Activated CD4-positive, alpha-beta T cell treated with anti-CD3 and anti-CD28 coated beads for 4 hours (primary cell): ENCODE results near the gene S100A9.

Experiments
- DNase-seq, 2 donors: peaks; one replicate each; pipeline ENCODE4 v3.0.0-alpha.2; 2020

The S100A9 gene

GRCh38 chr1:153361480-153362109, 3.9 kb downstream of the S100A9 start:
- no peak for DNase-seq

GRCh38 chr1:153362187-153362775, 4.6 kb downstream of the S100A9 start:
- DNase-seq, result no peak

- DNase-seq, result no peak
Measured at GRCh38 chr1:153363641-153364040, 6.0 kb downstream of the S100A9 start.

GRCh38 chr1:153364156-153364555, 6.5 kb downstream of the S100A9 start:
- no peak for DNase-seq

DNA sequence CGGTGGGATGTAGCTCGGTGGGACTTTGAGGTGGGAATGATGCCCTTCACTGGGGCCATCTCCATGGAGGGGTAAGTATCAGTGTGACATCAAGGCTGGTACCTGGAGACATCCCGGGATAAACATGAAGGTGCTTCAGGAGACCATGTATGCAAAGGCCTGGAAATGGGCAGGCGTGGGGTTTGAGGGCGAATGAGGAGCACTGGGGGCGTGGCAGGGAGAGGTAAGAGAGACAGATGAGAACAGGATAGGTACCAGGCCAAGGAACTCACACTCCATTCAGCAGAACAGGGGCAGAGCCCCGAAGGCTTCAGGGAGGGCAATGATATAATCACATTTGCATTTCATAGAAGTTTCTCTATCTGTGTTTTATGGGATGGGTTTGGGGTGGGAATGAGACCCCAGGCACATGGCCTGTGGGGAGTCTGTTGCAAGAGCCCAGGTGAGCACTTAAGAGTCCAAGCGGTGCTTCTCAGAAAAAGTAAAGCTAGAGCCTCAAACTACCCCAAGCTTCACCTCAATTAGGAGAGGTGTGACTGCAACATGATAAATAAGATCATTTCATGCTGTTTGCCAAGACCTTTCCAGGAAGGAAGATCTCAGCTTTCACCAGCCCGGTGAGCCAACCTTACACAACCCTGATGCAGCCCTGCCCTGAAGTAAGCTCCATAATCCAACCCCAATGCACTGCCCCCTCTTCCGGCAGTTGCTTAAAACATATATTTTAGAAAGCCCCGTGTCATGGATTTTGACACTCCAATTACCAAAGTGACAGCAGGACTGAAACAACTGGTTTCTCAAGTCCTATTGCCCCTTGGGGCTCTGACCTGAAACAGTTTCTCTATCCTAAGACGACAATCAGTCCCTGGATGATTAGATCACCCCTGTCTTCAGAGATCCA, 7.4 kb downstream of the S100A9 start:
- no peak for DNase-seq

- DNase-seq, result no peak
Measured at GRCh38 chr1:153365696-153366095, 8.0 kb downstream of the S100A9 start.

DNA sequence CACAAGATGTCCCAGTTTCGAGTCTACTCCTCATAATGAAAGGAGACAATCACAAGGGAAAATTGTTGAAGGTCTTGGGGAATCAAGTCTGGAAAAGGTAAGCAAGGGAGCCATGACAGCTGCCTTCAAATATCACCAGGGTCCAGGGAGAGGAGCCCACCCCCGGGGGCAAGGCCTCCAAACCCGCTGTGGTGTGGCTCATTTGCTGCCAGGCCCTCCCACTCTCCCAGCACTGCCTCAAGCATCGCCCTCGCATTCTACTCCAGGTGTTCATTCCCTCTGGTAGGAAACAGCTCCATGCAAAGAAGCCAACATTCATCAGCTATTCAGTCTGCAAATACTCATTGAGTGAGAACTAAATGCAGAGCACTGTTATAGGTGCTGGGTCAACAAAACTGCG, 8.6 kb downstream of the S100A9 start:
- no peak for DNase-seq

- no peak for DNase-seq
Measured at GRCh38 chr1:153367090-153367489, 9.4 kb downstream of the S100A9 start.

- no peak for DNase-seq
Measured at GRCh38 chr1:153368495-153368894, 10.8 kb downstream of the S100A9 start.

GRCh38 chr1:153370146-153370545, 12.5 kb downstream of the S100A9 start:
- DNase-seq, result no peak

- no peak for DNase-seq
Measured at GRCh38 chr1:153371231-153371630, 13.6 kb downstream of the S100A9 start.

DNA sequence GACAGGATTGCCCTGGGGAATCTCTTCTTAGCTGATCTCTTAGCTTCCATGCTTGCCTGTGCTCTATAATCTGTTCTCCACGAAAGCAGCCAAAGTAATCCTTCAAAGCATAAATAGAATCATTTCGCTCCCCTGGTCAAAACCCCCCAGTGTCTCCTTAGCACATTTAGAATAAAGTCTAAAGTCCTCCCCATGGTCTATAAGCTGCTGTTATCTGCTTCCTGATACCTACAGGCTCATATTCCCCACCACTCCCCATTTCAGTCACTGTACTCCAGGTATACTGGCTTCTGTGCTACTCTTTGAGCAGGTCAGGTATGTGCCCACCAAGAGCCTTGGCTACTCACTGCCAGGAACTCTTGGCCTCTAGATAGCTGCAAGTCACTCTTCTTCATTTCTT, 14.9 kb downstream of the S100A9 start:
- DNase-seq, result no peak

DNA sequence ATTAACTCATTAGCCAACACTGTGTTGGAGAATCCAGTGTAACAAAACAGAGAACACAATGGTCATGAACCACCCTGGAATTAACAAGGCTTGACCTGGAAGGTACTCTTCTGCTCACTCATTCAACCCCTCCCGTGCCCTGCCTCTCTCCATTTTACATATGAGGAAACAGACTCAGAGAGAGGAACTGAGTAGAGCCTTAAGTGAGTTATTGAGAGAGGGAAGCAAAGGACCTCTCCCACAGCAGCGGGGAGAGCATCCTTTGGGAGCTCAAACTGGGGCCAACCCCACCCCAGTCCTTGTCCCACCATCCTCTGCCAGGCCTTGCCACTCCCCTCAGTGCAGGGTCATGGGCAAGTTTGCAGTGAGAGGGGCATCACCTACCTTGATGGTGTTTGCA, 16.4 kb downstream of the S100A9 start:
- no peak for DNase-seq

GRCh38 chr1:153375511-153375910, 17.9 kb downstream of the S100A9 start, which contains the start of gene S100A12:
TSS of gene S100A12 (minus strand) at chr1:153375621. CDS start at chr1:153374592, 1,029 bp downstream.
- no peak for DNase-seq

DNA sequence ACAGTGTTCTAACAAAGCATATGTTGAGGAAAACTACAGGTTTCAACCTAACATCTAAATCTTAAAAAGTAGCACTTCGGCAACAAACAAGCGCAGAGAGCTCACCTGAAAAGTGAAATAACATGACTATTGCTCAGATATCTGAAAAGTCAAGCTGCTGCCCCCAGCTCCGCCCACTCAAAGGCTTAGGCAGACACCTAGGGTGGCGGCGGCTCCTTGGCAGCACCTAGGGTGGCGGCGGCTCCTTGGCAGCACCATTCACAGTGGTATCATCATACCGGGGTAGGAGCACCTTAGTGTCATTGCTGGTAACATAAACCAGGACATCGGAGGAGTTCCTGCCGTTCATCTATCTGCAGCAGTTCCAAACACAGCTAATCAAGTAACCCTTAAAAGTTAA, 21.9 kb downstream of the S100A9 start:
- DNase-seq, result no peak

DNA sequence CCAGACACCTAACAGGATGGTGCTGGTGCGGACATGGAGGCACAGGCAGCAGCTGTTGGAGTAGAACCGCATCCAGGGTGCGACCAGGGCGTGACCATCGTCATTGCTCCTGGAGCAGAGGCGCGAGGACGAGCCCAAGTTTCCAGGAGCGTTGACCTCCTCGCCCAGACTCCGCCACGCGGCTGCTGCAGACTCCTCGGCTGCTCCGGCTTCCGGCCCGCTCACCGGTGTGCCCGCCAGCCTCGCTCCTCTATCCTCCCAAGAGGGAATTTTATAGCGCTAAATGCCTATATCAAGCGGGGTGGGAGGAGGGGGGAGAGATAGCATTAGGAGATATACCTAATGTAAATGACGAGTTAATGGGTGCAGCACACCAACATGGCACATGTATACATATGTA, 23.1 kb downstream of the S100A9 start:
- DNase-seq, result no peak

- DNase-seq, result no peak
Measured at GRCh38 chr1:153384958-153385580, 27.4 kb downstream of the S100A9 start.

DNA sequence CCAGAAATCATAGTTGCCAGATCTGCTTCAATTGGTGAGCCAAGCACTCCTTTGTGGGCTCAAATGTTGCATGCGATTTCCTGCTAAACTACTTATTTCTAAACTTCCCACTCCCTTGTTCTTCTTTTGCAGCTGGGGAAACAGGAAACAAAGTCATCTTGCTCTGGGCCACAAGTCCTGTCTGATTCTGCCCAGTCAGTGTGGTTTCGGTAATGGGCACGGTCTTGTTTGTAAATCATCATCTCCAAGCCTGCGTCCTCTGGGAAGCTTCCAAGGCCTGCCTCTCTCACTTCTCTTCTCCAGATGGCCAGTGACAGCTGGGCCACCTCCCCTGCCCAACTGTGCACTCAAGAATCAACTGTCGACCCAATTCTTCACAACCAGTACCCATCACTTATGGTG, 28.8 kb downstream of the S100A9 start:
- DNase-seq, result no peak

DNA sequence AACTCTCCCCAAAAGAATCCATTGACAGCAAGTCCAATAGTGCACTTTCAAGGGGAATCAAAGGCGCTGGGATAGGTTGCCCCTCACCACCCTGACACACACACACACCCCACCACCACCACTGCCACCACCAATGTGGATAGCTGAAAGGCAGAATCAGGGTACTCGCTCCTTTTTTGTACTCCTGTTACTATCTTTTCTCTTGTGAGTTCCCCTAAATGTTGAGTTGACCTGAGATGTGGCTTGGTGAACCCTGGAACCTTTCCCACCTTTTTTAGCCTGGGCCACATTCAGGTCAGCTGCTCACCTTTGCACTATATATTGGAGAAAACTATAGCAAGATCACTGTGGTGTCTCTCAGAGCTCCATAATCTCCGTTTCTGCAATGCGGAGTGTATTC, 29.3 kb downstream of the S100A9 start:
- no peak for DNase-seq

DNA sequence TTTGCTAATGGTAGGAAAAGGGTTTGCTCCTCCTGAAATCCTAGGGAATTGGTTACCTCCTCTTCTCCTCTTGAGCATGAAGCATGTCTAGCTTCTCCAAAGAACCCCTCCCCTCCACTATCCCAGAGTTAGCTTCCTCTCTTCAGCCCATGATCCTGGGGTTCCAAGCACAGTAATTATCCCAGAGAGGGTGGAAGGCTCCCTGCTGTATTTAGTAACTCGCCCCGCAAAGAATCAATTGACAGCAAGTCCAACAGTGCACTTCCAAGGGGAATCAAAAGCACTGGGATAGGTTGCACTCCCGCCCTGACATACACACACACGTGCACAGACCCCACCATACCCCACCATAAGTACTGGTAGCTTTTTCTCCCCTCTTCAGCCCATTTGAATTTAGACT, 30.1 kb downstream of the S100A9 start:
- DNase-seq, result no peak

DNA sequence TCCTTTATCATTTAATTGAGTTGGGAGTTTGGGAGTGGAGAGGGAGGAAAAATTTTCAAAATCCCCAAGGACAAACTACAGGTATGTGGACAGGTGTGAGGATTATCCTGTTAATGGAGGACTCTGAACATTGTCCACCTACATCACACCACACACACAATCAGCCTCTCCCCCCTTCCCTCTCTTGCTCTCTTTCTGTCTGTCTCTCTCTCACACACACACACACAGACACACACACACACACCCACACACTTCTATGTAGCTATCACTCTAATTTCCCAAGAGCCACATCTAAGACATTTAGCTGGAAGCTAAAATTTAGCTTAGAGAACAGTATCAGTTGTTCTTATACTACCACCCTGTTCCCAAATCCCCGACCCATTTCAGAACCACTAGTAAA, 31.7 kb downstream of the S100A9 start:
- DNase-seq, result no peak

GRCh38 chr1:153389973-153390879, 32.6 kb downstream of the S100A9 start:
- DNase-seq, result no peak
